H1 (cell line): ENCODE measurements around the gene LIMA1. TPM values are rescaled to one million over a fixed set of nuclear protein-coding genes. Genes with fewer than 3 reads are reported as not detected.

Source experiments
- CTCF ChIA-PET: fragments of 300-600 bp; sonication (Branson Sonifier 250); formaldehyde crosslinking; loops from one replicate; lab custom pipeline; 2021; ENCODE audit not compliant: partially characterized antibody; lab: Charles Lee
- POLR2A ChIA-PET: fragments of 300-600 bp; sonication (Branson Sonifier 250); formaldehyde crosslinking; loops from one replicate; lab custom pipeline; 2021; ENCODE audit warnings: inconsistent platforms; ENCODE audit not compliant: partially characterized antibody; lab: Charles Lee
- DNase-seq, 2 experiments: peaks; one replicate each; pipeline versions ENCODE4 v3.0.0 to v3.0.0-alpha.2; 2010 to 2022; ENCODE audit warnings: low spot score in 2 of 2, low read depth in 1 of 2, mixed read lengths in 1 of 2
- FAIRE-seq: peaks from 2 replicates; lab custom pipeline; 2011; peaks lifted over from hg19 to GRCh38; lab: Jason Lieb, UNC
- H2AFZ ChIP-seq: 2 replicates; pipeline ENCODE4 v1.8.1; 2012; ENCODE audit warnings: low read length, inconsistent platforms
- H2AK5ac ChIP-seq: 2 replicates; pipeline ENCODE4 v1.6.1; 2013; ENCODE audit warnings: low read depth, low read length
- H2BK120ac ChIP-seq: replicated peaks from 2 replicates; pipeline ENCODE3; 2013; ENCODE audit warnings: low read depth, low read length, inconsistent platforms
- H2BK12ac ChIP-seq: 2 replicates; pipeline ENCODE4 v1.6.1; 2013; ENCODE audit warnings: low read depth, low read length
- H2BK15ac ChIP-seq: 2 replicates; pipeline ENCODE4 v1.6.1; 2013; ENCODE audit warnings: low read length
- H2BK20ac ChIP-seq: 2 replicates; pipeline ENCODE4 v1.6.1; 2013; ENCODE audit warnings: low read length
- H2BK5ac ChIP-seq: 2 replicates; pipeline ENCODE4 v1.6.1; 2013; ENCODE audit warnings: low read depth, low read length
- H3K14ac ChIP-seq: 2 replicates; pipeline ENCODE4 v1.6.1; 2013; ENCODE audit warnings: inconsistent platforms; ENCODE audit not compliant: insufficient read length
- H3K18ac ChIP-seq: 2 replicates; pipeline ENCODE4 v1.6.1; 2013; ENCODE audit warnings: low read length; ENCODE audit errors: extremely low read depth
- H3K23ac ChIP-seq: 2 replicates; pipeline ENCODE4 v1.6.1; 2013; ENCODE audit warnings: inconsistent platforms; ENCODE audit not compliant: insufficient read length
- H3K23me2 ChIP-seq: 2 replicates; pipeline ENCODE4 v1.6.1; 2013; ENCODE audit warnings: low read depth, low read length
- H3K27ac ChIP-seq: 2 replicates; pipeline ENCODE4 v1.6.1; 2011; ENCODE audit warnings: low read depth, low read length, inconsistent platforms
- H3K27me3 ChIP-seq, 4 experiments: replicated peaks in 1 of 4; 1 replicate in 1 of 4; 2 replicates in 3 of 4; pipeline versions ENCODE4 v1.6.1 to v1.8.1; 2011 to 2013; ENCODE audit warnings: low read length in 3 of 4, mild to moderate bottlenecking in 3 of 4, inconsistent platforms in 2 of 4, mixed read lengths in 2 of 4, moderate library complexity in 1 of 4; ENCODE audit not compliant: control insufficient read depth in 3 of 4, insufficient read depth in 3 of 4; ENCODE audit errors: extremely low read depth in 1 of 4
- H3K36me3 ChIP-seq, 4 experiments: 2 replicates each; pipeline versions ENCODE4 v1.6.1 to v1.8.1; 2011 to 2013; ENCODE audit warnings: mild to moderate bottlenecking in 4 of 4, low read length in 3 of 4, moderate library complexity in 2 of 4, control low read depth in 1 of 4, inconsistent platforms in 1 of 4; ENCODE audit not compliant: insufficient read depth in 4 of 4, control insufficient read depth in 2 of 4
- H3K4ac ChIP-seq: replicated peaks from 2 replicates; pipeline ENCODE3; 2013; ENCODE audit warnings: low read length, low read depth, mixed read lengths, inconsistent platforms; ENCODE audit not compliant: insufficient read length
- H3K4me1 ChIP-seq, 4 experiments: replicated peaks in 1 of 4; 1 replicate in 1 of 4; 2 replicates in 3 of 4; pipeline versions ENCODE4 v1.6.1 to v1.8.1; 2011 to 2013; ENCODE audit warnings: low read length in 3 of 4, inconsistent platforms in 2 of 4, mixed read lengths in 1 of 4; ENCODE audit not compliant: insufficient read depth in 4 of 4, control insufficient read depth in 3 of 4
- H3K4me2 ChIP-seq, 2 experiments: 2 replicates each; pipeline versions ENCODE4 v1.6.1 to v1.8.1; 2011 to 2013; ENCODE audit warnings: low read depth in 2 of 2, low read length in 2 of 2, control low read depth in 1 of 2, inconsistent platforms in 1 of 2, mild to moderate bottlenecking in 1 of 2; ENCODE audit not compliant: insufficient read depth in 1 of 2
- H3K4me3 ChIP-seq, 4 experiments: fragments of 200-600, 300-600 bp in 1 of 4; sonication (generic), shearing (Covaris generic), sonication (Bioruptor Twin) in 1 of 4; 2 replicates each; pipeline versions ENCODE4 v1.5.1 to v1.8.1; 2011 to 2016; ENCODE audit warnings: low read length in 4 of 4, low read depth in 3 of 4, control low read depth in 2 of 4, inconsistent platforms in 2 of 4, mild to moderate bottlenecking in 2 of 4, mixed read lengths in 1 of 4, moderate library complexity in 1 of 4; ENCODE audit not compliant: insufficient read depth in 2 of 4; ENCODE audit errors: extremely low read depth in 1 of 4
- H3K56ac ChIP-seq: replicated peaks from 2 replicates; pipeline ENCODE3; 2013; ENCODE audit warnings: low read depth, mild to moderate bottlenecking, mixed read lengths, low read length, inconsistent platforms; ENCODE audit not compliant: insufficient read length
- H3K79me1 ChIP-seq: 2 replicates; pipeline ENCODE4 v1.6.1; 2013; ENCODE audit warnings: low read depth, low read length, control low read depth
- H3K79me2 ChIP-seq, 2 experiments: 2 replicates each; pipeline versions ENCODE4 v1.6.1 to v1.8.1; 2012 to 2013; ENCODE audit warnings: low read length in 2 of 2, mild to moderate bottlenecking in 2 of 2, inconsistent platforms in 1 of 2; ENCODE audit not compliant: insufficient read depth in 2 of 2, control insufficient read depth in 1 of 2
- H3K9ac ChIP-seq, 4 experiments: replicated peaks in 1 of 4; 1 replicate in 1 of 4; 2 replicates in 3 of 4; pipeline versions ENCODE4 v1.6.1 to v1.8.1; 2011 to 2013; ENCODE audit warnings: low read depth in 3 of 4, low read length in 3 of 4, control low read depth in 2 of 4, mild to moderate bottlenecking in 2 of 4, moderate library complexity in 2 of 4, inconsistent platforms in 1 of 4; ENCODE audit errors: extremely low read depth in 1 of 4
- H3K9me3 ChIP-seq, 2 experiments: 2 replicates each; pipeline versions ENCODE4 v1.6.1 to v1.8.1; 2012 to 2013; ENCODE audit warnings: mild to moderate bottlenecking in 2 of 2, moderate library complexity in 2 of 2, control low read depth in 1 of 2, inconsistent platforms in 1 of 2, low read depth in 1 of 2, low read length in 1 of 2, mixed read lengths in 1 of 2; ENCODE audit not compliant: insufficient read depth in 2 of 2
- H4K20me1 ChIP-seq, 2 experiments: replicated peaks in 1 of 2; 2 replicates each; pipeline versions ENCODE3 to v1.8.1; 2011 to 2013; ENCODE audit warnings: inconsistent platforms in 2 of 2, low read length in 2 of 2, mild to moderate bottlenecking in 1 of 2; ENCODE audit not compliant: insufficient read depth in 2 of 2, control insufficient read depth in 1 of 2
- H4K5ac ChIP-seq: 2 replicates; pipeline ENCODE4 v1.6.1; 2013; ENCODE audit warnings: low read length, low read depth, mixed read lengths, inconsistent platforms; ENCODE audit not compliant: insufficient read length
- H4K8ac ChIP-seq: 2 replicates; pipeline ENCODE4 v1.8.0; 2013; ENCODE audit warnings: mild to moderate bottlenecking, moderate library complexity, low read length, inconsistent platforms; ENCODE audit not compliant: insufficient read depth; ENCODE audit errors: extremely low read depth
- H4K91ac ChIP-seq: replicated peaks from 2 replicates; pipeline ENCODE3; 2013; ENCODE audit warnings: low read length, mixed read lengths, inconsistent platforms; ENCODE audit not compliant: insufficient read length
- BCL11A ChIP-seq, 2 experiments: IDR thresholded peaks; one replicate each; pipeline ENCODE4 v1.6.1; 2011; ENCODE audit warnings: low read depth in 2 of 2, low read length in 2 of 2, mild to moderate bottlenecking in 2 of 2
- POLR2A ChIP-seq, 2 experiments: IDR thresholded peaks; 1 replicate in 1 of 2; 2 replicates in 1 of 2; pipeline ENCODE4 v1.6.1; 2011; ENCODE audit warnings: low read depth in 2 of 2, low read length in 2 of 2, mild to moderate bottlenecking in 2 of 2; ENCODE audit errors: control extremely low read depth in 1 of 2
- WGBS, 2 experiments: shearing (Covaris generic) in 1 of 2; methylation state at CpG; one replicate each; pipeline versions ENCODE4 v1.1.6 to v1.1.7; 2013 to 2015; ENCODE audit warnings: low lambda C conversion rate in 2 of 2, mixed read lengths in 2 of 2, inconsistent platforms in 1 of 2, low coverage in 1 of 2, missing lambda C conversion rate in 1 of 2; ENCODE audit not compliant: insufficient replicate concordance in 2 of 2, insufficient coverage in 1 of 2, insufficient read length in 1 of 2; ENCODE audit errors: extremely low coverage in 1 of 2, missing lambda C conversion rate in 1 of 2; 5-methylcytosine and 5-hydroxymethylcytosine counted together
- polyA plus RNA-seq, 7 experiments: library from polyadenylated mRNA; depleted of rRNA in 3 of 7; stranded (reverse) in 5 of 7; unstranded in 2 of 7; fragments of >200 nt in 5 of 7; fragments of 200-250 nt in 2 of 7; gene quantifications; 1 replicate in 5 of 7; 2 replicates in 1 of 7; 4 replicates in 1 of 7; pipeline versions ENCODE4 v1.2.1 to v1.2.3, GENCODE V29; 2011 to 2013; ENCODE audit warnings: missing spikeins in 2 of 7, mixed read lengths in 2 of 7
- total RNA-seq: library from RNA; stranded (reverse); fragmentation: NEBNext Ultra II Directional; extraction: Animal tissue kit (Norgen Biotek cat#: 25700); gene quantifications from 2 replicates; pipeline ENCODE4 v1.2.1, GENCODE V29; 2021

Gene LIMA1
- total and polyA plus RNA-seq, 2 of the 8 experiments (the other 6 are each of a cell fraction or from before 2014, with no cell fraction given), result 12.7 to 47.6 TPM

DNA sequence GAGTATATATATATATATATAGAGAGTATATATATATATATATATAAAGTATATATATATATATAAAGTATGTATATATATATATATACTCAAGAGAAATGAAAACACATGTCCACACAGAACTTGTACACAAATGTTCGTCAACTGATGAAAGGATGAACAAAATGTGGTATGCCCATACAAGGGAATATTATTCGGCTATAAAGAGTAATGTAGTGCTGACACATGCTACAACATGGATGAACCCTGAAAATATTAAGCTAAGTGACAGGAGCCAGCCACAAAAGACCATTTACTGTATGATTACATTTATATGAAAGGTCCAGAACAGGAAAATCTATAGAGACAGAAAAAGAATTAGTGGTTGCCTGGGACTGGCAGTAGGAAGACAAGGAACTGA lies 19.5 kb downstream of the LIMA1 start:
- Histone ChIP-seq H3K27me3 (no peaks in the 10 kb centered on the region), H3K27ac (no peak overlapping the region), H3K56ac (no peak overlapping the region), H4K20me1 (no peaks in the 10 kb centered on the region), H2BK120ac (no peak overlapping the region), H2BK20ac (no peak overlapping the region), H3K4ac (no peak overlapping the region), H2BK15ac (no peak overlapping the region), H3K4me3 (no peak overlapping the region), H3K23me2 (no peaks in the 10 kb centered on the region), H2AK5ac (no peak overlapping the region), H3K4me2 (no peak overlapping the region), H4K8ac (no peak overlapping the region), H3K18ac (no peak overlapping the region), H3K79me2 (no peaks in the 10 kb centered on the region), H3K79me1 (no peaks in the 10 kb centered on the region), H4K91ac (no peak overlapping the region), H3K9me3 (no peaks in the 10 kb centered on the region), H2BK12ac (no peak overlapping the region), H3K14ac (no peak overlapping the region), H4K5ac (no peak overlapping the region), H2BK5ac (no peak overlapping the region), H3K4me1 (no peaks in the 10 kb centered on the region), H2AFZ (no peak overlapping the region), H3K23ac (no peak overlapping the region), H3K9ac (no peak overlapping the region), H3K36me3 (no peaks in the 10 kb centered on the region)
- FAIRE-seq (no peak), DNase-seq (no peak)
- CTCF ChIA-PET, result no interaction called here
- POLR2A ChIA-PET, result no interaction called here
- WGBS, 2 experiments, result 86% methylated on average over 2 of the region's 2 CpGs; no CpG with 5 or more reads in 1 of the 2 experiments
- TF ChIP-seq BCL11A (IDR thresholded peaks at IDR 0.05; ENCODE audit: low read depth in 2 of 2, low read length in 2 of 2) (no peak), POLR2A (IDR thresholded peaks at IDR 0.05; ENCODE audit: control extremely low read depth in 1 of 2, low read depth in 2 of 2, low read length in 2 of 2) (no peak)
